Loucy (cell line): Measurements from ENCODE around the gene SPINT4.

Experiments
- H2AFZ ChIP-seq: fragments of 200-600 bp; sonication (generic); 2 replicates; pipeline ENCODE4 v1.6.0; 2016; ENCODE audit warnings: antibody characterized with exemption, mild to moderate bottlenecking, low read length, moderate library complexity
- H3F3A ChIP-seq: fragments of 200-600 bp; 2 replicates; pipeline ENCODE4 v1.6.0; 2016; ENCODE audit warnings: antibody characterized with exemption, low read depth, mild to moderate bottlenecking
- H3K27me3 ChIP-seq: fragments of 200-600 bp; sonication (generic); 2 replicates; pipeline ENCODE4 v1.6.1; 2014; ENCODE audit warnings: low read length, mild to moderate bottlenecking; ENCODE audit not compliant: insufficient read depth, poor library complexity, severe bottlenecking
- H3K36me3 ChIP-seq: fragments of 200-600 bp; sonication (generic); 2 replicates; pipeline ENCODE4 v1.6.1; 2016; ENCODE audit warnings: low read length; ENCODE audit not compliant: insufficient read depth
- H3K4me1 ChIP-seq: fragments of 200-600 bp; sonication (generic); 2 replicates; pipeline ENCODE4 v1.5.1; 2014; ENCODE audit warnings: low read length, mild to moderate bottlenecking; ENCODE audit not compliant: insufficient read depth, poor library complexity, severe bottlenecking
- H3K4me2 ChIP-seq: fragments of 200-600 bp; sonication (generic); 2 replicates; pipeline ENCODE4 v1.6.0; 2014; ENCODE audit warnings: antibody characterized with exemption, low read length, low read depth, mild to moderate bottlenecking; ENCODE audit not compliant: poor library complexity, severe bottlenecking
- H3K4me3 ChIP-seq: fragments of 200-600 bp; sonication (generic); 2 replicates; pipeline ENCODE4 v1.5.1; 2014; ENCODE audit warnings: low read length, mild to moderate bottlenecking, mixed read lengths; ENCODE audit not compliant: poor library complexity, severe bottlenecking
- H3K79me2 ChIP-seq: fragments of 200-600 bp; sonication (generic); 2 replicates; pipeline ENCODE4 v1.6.1; 2014; ENCODE audit warnings: low read length; ENCODE audit not compliant: insufficient read depth
- H3K9ac ChIP-seq: fragments of 200-600 bp; sonication (generic); 2 replicates; pipeline ENCODE4 v1.6.0; 2014; ENCODE audit warnings: mild to moderate bottlenecking, low read depth, low read length, moderate library complexity; ENCODE audit not compliant: poor library complexity, severe bottlenecking
- H3K9me2 ChIP-seq: fragments of 200-600 bp; sonication (generic); replicated peaks from 2 replicates; pipeline ENCODE4 v1.6.1; 2016; ENCODE audit warnings: low read depth, low read length, mixed read lengths
- H3K9me3 ChIP-seq: fragments of 200-600 bp; sonication (generic); 2 replicates; pipeline ENCODE4 v1.6.1; 2014; ENCODE audit warnings: mild to moderate bottlenecking, antibody characterized with exemption, low read length, low read depth; ENCODE audit not compliant: insufficient read depth
- H4K20me1 ChIP-seq: fragments of 200-600 bp; sonication (generic); 2 replicates; pipeline ENCODE4 v1.6.0; 2014; ENCODE audit warnings: antibody characterized with exemption, low read length, mild to moderate bottlenecking; ENCODE audit not compliant: insufficient read depth, poor library complexity, severe bottlenecking
- CTCF ChIP-seq: fragments of 200-600 bp; sonication (generic); conservative IDR thresholded peaks from 2 replicates; pipeline ENCODE4 v1.5.1; 2014; ENCODE audit warnings: mild to moderate bottlenecking, antibody characterized with exemption, low read length
- EZH2phosphoT487 ChIP-seq: fragments of 200-600 bp; IDR thresholded peaks from 2 replicates; pipeline ENCODE4 v1.6.1; 2018; ENCODE audit warnings: antibody characterized with exemption, mild to moderate bottlenecking, moderate library complexity, borderline replicate concordance

SPINT4 gene

GRCh38 chr20:45722047-45722446, at the start of gene SPINT4:
Gene SPINT4, plus strand, starts transcription at chr20:45722347. Its CDS starts 21 bp downstream, at chr20:45722368.
- Histone ChIP-seq H2AFZ (no peak within 1 kb of the TSS), H3K9me3 (no peaks in the 10 kb centered on the region), H4K20me1 (no peaks in the 10 kb centered on the region), H3F3A (no peaks in the 10 kb centered on the region), H3K4me2 (no peak within 1 kb of the TSS), H3K79me2 (no peaks in the 10 kb centered on the region), H3K9ac (no peak within 1 kb of the TSS), H3K9me2 (no peaks in the 10 kb centered on the region), H3K4me1 (no peaks in the 10 kb centered on the region), H3K4me3 (no peak within 1 kb of the TSS), H3K27me3 (no peaks in the 10 kb centered on the region), H3K36me3 (no peaks in the 10 kb centered on the region)
- TF ChIP-seq CTCF (no peak), EZH2phosphoT487 (no peak)

- no peak for TF ChIP-seq CTCF
- TF ChIP-seq EZH2phosphoT487, result no peak
- no peak overlapping the region for H3K4me3 ChIP-seq
- H3K27me3 ChIP-seq, result no peaks in the 10 kb centered on the region
- H2AFZ ChIP-seq, result no peak overlapping the region
- no peaks in the 10 kb centered on the region for H3K36me3 ChIP-seq
- no peaks in the 10 kb centered on the region for H3K79me2 ChIP-seq
- H3K9ac ChIP-seq, result no peak overlapping the region
- H3K4me2 ChIP-seq, result no peak overlapping the region
- H4K20me1 ChIP-seq, result no peaks in the 10 kb centered on the region
- H3K9me3 ChIP-seq, result 0 out of 2 replicates have a peak, but pooled peaks cover 4% of the 10 kb centered on the region
- no peaks in the 10 kb centered on the region for H3K4me1 ChIP-seq
- no peaks in the 10 kb centered on the region for H3F3A ChIP-seq
- H3K9me2 ChIP-seq, result no peaks in the 10 kb centered on the region
Observed at GRCh38 chr20:45672765-45673164, 49.4 kb upstream of the SPINT4 start.

GRCh38 chr20:45679650-45680049, 42.5 kb upstream of the SPINT4 start:
- no peaks in the 10 kb centered on the region for H3K4me1 ChIP-seq
- H3K4me3 ChIP-seq, result no peak overlapping the region
- no peak overlapping the region for H3K4me2 ChIP-seq
- H4K20me1 ChIP-seq, result no peaks in the 10 kb centered on the region
- H3K9me2 ChIP-seq, result no peaks in the 10 kb centered on the region
- no peaks in the 10 kb centered on the region for H3K27me3 ChIP-seq
- TF ChIP-seq EZH2phosphoT487 (no peak), CTCF (no peak)
- H3K36me3 ChIP-seq, result no peaks in the 10 kb centered on the region
- no peak overlapping the region for H2AFZ ChIP-seq
- H3F3A ChIP-seq, result no peaks in the 10 kb centered on the region
- no peak overlapping the region for H3K9ac ChIP-seq
- peaks cover 14% of the 10 kb centered on the region for H3K9me3 ChIP-seq
- H3K79me2 ChIP-seq, result no peaks in the 10 kb centered on the region
